H1 (cell line): ENCODE data around the gene CTDNEP1. TPM values are rescaled to one million over a fixed set of nuclear protein-coding genes. Genes with fewer than 3 reads are reported as not detected.

Experiments
- CBX8 ChIP-seq: fragments of 300-800, 300-1000 bp; sonication (generic); IDR thresholded peaks from 2 replicates; pipeline ENCODE4 v1.7.1; 2016; ENCODE audit warnings: low read depth, low read length, borderline replicate concordance
- CHD1 ChIP-seq: IDR thresholded peaks from 2 replicates; pipeline ENCODE4 v1.6.1; 2012; ENCODE audit warnings: low read depth, low read length, improper control_type of control experiment
- GTF2F1 ChIP-seq: IDR thresholded peaks from 2 replicates; pipeline ENCODE4 v1.6.1; 2012; ENCODE audit warnings: low read depth, low read length, improper control_type of control experiment, borderline replicate concordance
- HDAC6 ChIP-seq: IDR thresholded peaks from one replicate; pipeline ENCODE4 v1.7.1; 2012; ENCODE audit warnings: low read depth, mild to moderate bottlenecking, inconsistent platforms, low read length, moderate library complexity
- KDM1A ChIP-seq: fragments of 200-600, 300-600 bp; sonication (generic); IDR thresholded peaks from 2 replicates; pipeline ENCODE4 v1.7.1; 2016; ENCODE audit warnings: mild to moderate bottlenecking, low read length, borderline replicate concordance
- MAFK ChIP-seq: IDR thresholded peaks from 2 replicates; pipeline ENCODE4 v1.6.1; 2012; ENCODE audit warnings: low read depth, mild to moderate bottlenecking, improper control_type of control experiment, low read length
- RAD21 ChIP-seq, 2 experiments: IDR thresholded peaks in 1 of 2; conservative IDR thresholded peaks in 1 of 2; 2 replicates each; pipeline ENCODE4 v1.6.1; 2011; ENCODE audit warnings: low read depth in 2 of 2, low read length in 2 of 2, improper control_type of control experiment in 1 of 2, inconsistent platforms in 1 of 2, mild to moderate bottlenecking in 1 of 2, moderate library complexity in 1 of 2
- SP2 ChIP-seq: IDR thresholded peaks from 2 replicates; pipeline ENCODE4 v1.6.1; 2012; ENCODE audit warnings: mild to moderate bottlenecking, low read length, inconsistent platforms
- SRF ChIP-seq: IDR thresholded peaks from 2 replicates; pipeline ENCODE4 v1.6.1; 2011; ENCODE audit warnings: mild to moderate bottlenecking, low read depth, low read length, moderate library complexity
- polyA plus RNA-seq, 7 experiments: library from polyadenylated mRNA; depleted of rRNA in 3 of 7; stranded (reverse) in 5 of 7; unstranded in 2 of 7; fragments of >200 nt in 5 of 7; fragments of 200-250 nt in 2 of 7; gene quantifications; 1 replicate in 5 of 7; 2 replicates in 1 of 7; 4 replicates in 1 of 7; pipeline versions ENCODE4 v1.2.1 to v1.2.3, GENCODE V29; 2011 to 2013; ENCODE audit warnings: missing spikeins in 2 of 7, mixed read lengths in 2 of 7
- total RNA-seq: library from RNA; stranded (reverse); fragmentation: NEBNext Ultra II Directional; extraction: Animal tissue kit (Norgen Biotek cat#: 25700); gene quantifications from 2 replicates; pipeline ENCODE4 v1.2.1, GENCODE V29; 2021
- TF ChIP-seq, protein P1 (sequence below): IDR thresholded peaks from 2 replicates; pipeline ENCODE4 v1.6.1; 2012; ENCODE audit warnings: inconsistent platforms

The CTDNEP1 gene
- total and polyA plus RNA-seq, 2 of the 8 experiments (the other 6 are each of a cell fraction or from before 2014, with no cell fraction given): 114 to 123 TPM

GRCh38 chr17:7236808-7237207 lies 14.7 kb downstream of the CTDNEP1 start (continued):
- TF ChIP-seq HDAC6: no peak
- TF ChIP-seq KDM1A: no peak
- TF ChIP-seq CBX8: no peak
- TF ChIP-seq SP2: no peak
- TF ChIP-seq GTF2F1: no peak
- TF ChIP-seq SRF: no peak
- TF ChIP-seq MAFK: no peak
- TF ChIP-seq, protein P1, sequence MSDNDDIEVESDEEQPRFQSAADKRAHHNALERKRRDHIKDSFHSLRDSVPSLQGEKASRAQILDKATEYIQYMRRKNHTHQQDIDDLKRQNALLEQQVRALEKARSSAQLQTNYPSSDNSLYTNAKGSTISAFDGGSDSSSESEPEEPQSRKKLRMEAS: no peak
- no peak for TF ChIP-seq CHD1
- TF ChIP-seq RAD21 (IDR thresholded peaks at IDR 0.05 in 1 of 2, conservative IDR thresholded peaks at IDR 0.05 in 1 of 2; ENCODE audit: low read depth in 2 of 2, low read length in 2 of 2): no peak
